Measurements from ENCODE around the gene SLC15A3. TPM values are rescaled to one million over a fixed set of nuclear protein-coding genes. Genes with fewer than 3 reads are reported as not detected.

SLC15A3 gene
- total and polyA plus RNA-seq, 4 donors: 9.0 to 20.9 (median 16.3) TPM

DNA sequence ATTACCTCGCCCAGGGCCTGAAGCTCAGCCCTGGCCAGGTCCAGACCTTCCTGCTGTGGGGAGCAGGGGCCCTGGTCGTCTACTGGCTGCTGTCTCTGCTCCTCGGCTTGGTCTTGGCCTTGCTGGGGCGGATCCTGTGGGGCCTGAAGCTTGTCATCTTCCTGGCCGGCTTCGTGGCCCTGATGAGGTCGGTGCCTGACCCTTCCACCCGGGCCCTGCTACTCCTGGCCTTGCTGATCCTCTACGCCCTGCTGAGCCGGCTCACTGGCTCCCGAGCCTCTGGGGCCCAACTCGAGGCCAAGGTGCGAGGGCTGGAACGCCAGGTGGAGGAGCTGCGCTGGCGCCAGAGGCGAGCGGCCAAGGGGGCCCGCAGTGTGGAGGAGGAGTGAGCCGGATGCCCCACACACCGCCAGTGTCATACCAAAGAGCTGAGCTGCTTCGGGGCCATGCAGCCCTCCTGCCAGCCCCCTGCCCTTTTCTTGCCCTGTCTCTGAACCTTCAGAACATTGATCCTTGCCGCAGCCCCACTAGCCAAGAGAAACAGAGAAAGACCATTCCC lies 30.1 kb downstream of the SLC15A3 start:
- H3K4me1 ChIP-seq (ENCODE audit: control insufficient read depth in 4 of 4, insufficient read depth in 4 of 4, low read length in 3 of 4): peaks cover 5 to 13% (median 5%) of the 10 kb centered on the region in 4 donors
- DNase-seq (ENCODE audit: low spot score): no peak
- no peaks in the 10 kb centered on the region for H3K9me3 ChIP-seq (ENCODE audit: control insufficient read depth in 4 of 4, low read length in 3 of 4)
- peaks cover 8 to 32% (median 18%) of the 10 kb centered on the region in 4 donors for H3K36me3 ChIP-seq (ENCODE audit: control insufficient read depth in 4 of 4, insufficient read depth in 3 of 4, low read depth in 1 of 4, low read length in 3 of 4)
- no peak overlapping the region for H3K4me3 ChIP-seq (ENCODE audit: low read depth in 1 of 3, low read length in 3 of 3)
- no peak overlapping the region for H3K27ac ChIP-seq (ENCODE audit: low read depth in 1 of 2, low read length in 2 of 2)
- no peak for TF ChIP-seq RXRA (IDR thresholded peaks at IDR 0.05)
- TF ChIP-seq JUND (IDR thresholded peaks at IDR 0.05): no peak
- TF ChIP-seq, protein P1, sequence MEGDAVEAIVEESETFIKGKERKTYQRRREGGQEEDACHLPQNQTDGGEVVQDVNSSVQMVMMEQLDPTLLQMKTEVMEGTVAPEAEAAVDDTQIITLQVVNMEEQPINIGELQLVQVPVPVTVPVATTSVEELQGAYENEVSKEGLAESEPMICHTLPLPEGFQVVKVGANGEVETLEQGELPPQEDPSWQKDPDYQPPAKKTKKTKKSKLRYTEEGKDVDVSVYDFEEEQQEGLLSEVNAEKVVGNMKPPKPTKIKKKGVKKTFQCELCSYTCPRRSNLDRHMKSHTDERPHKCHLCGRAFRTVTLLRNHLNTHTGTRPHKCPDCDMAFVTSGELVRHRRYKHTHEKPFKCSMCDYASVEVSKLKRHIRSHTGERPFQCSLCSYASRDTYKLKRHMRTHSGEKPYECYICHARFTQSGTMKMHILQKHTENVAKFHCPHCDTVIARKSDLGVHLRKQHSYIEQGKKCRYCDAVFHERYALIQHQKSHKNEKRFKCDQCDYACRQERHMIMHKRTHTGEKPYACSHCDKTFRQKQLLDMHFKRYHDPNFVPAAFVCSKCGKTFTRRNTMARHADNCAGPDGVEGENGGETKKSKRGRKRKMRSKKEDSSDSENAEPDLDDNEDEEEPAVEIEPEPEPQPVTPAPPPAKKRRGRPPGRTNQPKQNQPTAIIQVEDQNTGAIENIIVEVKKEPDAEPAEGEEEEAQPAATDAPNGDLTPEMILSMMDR (IDR thresholded peaks at IDR 0.05; ENCODE audit: low read depth, low read length, missing input control): no peak
- no peak for TF ChIP-seq GABPA (IDR thresholded peaks at IDR 0.05 in 1 of 2, conservative IDR thresholded peaks at IDR 0.05 in 1 of 2)
- no peak for TF ChIP-seq HNF4A (conservative IDR thresholded peaks at IDR 0.05)
- TF ChIP-seq, protein P2, sequence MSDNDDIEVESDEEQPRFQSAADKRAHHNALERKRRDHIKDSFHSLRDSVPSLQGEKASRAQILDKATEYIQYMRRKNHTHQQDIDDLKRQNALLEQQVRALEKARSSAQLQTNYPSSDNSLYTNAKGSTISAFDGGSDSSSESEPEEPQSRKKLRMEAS (IDR thresholded peaks at IDR 0.05): no peak
- no peak for TF ChIP-seq FOXA2 (IDR thresholded peaks at IDR 0.05)
- TF ChIP-seq SP1 (IDR thresholded peaks at IDR 0.05): no peak
- no peak for TF ChIP-seq FOXA1 (IDR thresholded peaks at IDR 0.05)
- H3K9ac ChIP-seq (ENCODE audit: low read depth in 1 of 2, low read length in 2 of 2): no peak overlapping the region
- peaks cover 0 to 6% (median 0%) of the 10 kb centered on the region in 4 donors for H3K27me3 ChIP-seq (ENCODE audit: control insufficient read depth in 4 of 4, insufficient read depth in 4 of 4, low read length in 3 of 4)
- WGBS: 93% methylated on average over 23 of the region's 23 CpGs

DNA sequence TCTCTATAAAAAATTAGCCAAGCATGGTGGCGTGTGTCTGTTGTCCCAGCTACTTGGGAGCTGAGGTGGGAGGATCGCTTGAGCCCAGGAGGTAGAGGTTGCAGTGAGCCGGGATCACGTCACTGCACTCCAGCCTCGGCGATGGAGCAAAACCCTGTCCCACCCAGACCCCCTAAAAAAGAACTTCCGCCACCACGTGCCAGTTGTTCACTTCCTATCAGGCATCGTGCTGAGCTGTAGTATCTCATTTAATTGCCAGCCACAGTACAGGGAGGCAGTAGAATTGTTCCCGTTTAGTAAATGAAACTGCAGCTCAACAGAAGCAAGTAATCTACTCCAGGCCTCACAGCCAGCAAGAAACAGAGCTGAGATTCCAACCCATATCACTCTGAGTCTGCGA lies 30.7 kb downstream of the SLC15A3 start:
- H3K9me3 ChIP-seq (ENCODE audit: control insufficient read depth in 4 of 4, low read length in 3 of 4): no peaks in the 10 kb centered on the region
- no peak overlapping the region for H3K4me3 ChIP-seq (ENCODE audit: low read depth in 1 of 3, low read length in 3 of 3)
- no peak overlapping the region for H3K9ac ChIP-seq (ENCODE audit: low read depth in 1 of 2, low read length in 2 of 2)
- H3K36me3 ChIP-seq (ENCODE audit: control insufficient read depth in 4 of 4, insufficient read depth in 3 of 4, low read depth in 1 of 4, low read length in 3 of 4): peaks cover 8 to 32% (median 18%) of the 10 kb centered on the region in 4 donors
- DNase-seq (ENCODE audit: low spot score): no peak
- peaks cover 5 to 13% (median 5%) of the 10 kb centered on the region in 4 donors for H3K4me1 ChIP-seq (ENCODE audit: control insufficient read depth in 4 of 4, insufficient read depth in 4 of 4, low read length in 3 of 4)
- TF ChIP-seq RAD21 (IDR thresholded peaks at IDR 0.05): no peak
- TF ChIP-seq NR2F2 (IDR thresholded peaks at IDR 0.05): no peak
- TF ChIP-seq, protein P3, sequence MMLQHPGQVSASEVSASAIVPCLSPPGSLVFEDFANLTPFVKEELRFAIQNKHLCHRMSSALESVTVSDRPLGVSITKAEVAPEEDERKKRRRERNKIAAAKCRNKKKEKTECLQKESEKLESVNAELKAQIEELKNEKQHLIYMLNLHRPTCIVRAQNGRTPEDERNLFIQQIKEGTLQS (IDR thresholded peaks at IDR 0.05): no peak
- TF ChIP-seq, protein P4, sequence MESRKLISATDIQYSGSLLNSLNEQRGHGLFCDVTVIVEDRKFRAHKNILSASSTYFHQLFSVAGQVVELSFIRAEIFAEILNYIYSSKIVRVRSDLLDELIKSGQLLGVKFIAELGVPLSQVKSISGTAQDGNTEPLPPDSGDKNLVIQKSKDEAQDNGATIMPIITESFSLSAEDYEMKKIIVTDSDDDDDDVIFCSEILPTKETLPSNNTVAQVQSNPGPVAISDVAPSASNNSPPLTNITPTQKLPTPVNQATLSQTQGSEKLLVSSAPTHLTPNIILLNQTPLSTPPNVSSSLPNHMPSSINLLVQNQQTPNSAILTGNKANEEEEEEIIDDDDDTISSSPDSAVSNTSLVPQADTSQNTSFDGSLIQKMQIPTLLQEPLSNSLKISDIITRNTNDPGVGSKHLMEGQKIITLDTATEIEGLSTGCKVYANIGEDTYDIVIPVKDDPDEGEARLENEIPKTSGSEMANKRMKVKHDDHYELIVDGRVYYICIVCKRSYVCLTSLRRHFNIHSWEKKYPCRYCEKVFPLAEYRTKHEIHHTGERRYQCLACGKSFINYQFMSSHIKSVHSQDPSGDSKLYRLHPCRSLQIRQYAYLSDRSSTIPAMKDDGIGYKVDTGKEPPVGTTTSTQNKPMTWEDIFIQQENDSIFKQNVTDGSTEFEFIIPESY (IDR thresholded peaks at IDR 0.05): no peak
- no peak for TF ChIP-seq FOXA1 (IDR thresholded peaks at IDR 0.05)
- no peak for TF ChIP-seq FOXA2 (IDR thresholded peaks at IDR 0.05)
- TF ChIP-seq RXRA (IDR thresholded peaks at IDR 0.05): no peak
- TF ChIP-seq, protein P2 (IDR thresholded peaks at IDR 0.05): no peak
- TF ChIP-seq TAF1 (conservative IDR thresholded peaks at IDR 0.05): no peak
- TF ChIP-seq, protein P5, sequence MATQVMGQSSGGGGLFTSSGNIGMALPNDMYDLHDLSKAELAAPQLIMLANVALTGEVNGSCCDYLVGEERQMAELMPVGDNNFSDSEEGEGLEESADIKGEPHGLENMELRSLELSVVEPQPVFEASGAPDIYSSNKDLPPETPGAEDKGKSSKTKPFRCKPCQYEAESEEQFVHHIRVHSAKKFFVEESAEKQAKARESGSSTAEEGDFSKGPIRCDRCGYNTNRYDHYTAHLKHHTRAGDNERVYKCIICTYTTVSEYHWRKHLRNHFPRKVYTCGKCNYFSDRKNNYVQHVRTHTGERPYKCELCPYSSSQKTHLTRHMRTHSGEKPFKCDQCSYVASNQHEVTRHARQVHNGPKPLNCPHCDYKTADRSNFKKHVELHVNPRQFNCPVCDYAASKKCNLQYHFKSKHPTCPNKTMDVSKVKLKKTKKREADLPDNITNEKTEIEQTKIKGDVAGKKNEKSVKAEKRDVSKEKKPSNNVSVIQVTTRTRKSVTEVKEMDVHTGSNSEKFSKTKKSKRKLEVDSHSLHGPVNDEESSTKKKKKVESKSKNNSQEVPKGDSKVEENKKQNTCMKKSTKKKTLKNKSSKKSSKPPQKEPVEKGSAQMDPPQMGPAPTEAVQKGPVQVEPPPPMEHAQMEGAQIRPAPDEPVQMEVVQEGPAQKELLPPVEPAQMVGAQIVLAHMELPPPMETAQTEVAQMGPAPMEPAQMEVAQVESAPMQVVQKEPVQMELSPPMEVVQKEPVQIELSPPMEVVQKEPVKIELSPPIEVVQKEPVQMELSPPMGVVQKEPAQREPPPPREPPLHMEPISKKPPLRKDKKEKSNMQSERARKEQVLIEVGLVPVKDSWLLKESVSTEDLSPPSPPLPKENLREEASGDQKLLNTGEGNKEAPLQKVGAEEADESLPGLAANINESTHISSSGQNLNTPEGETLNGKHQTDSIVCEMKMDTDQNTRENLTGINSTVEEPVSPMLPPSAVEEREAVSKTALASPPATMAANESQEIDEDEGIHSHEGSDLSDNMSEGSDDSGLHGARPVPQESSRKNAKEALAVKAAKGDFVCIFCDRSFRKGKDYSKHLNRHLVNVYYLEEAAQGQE (IDR thresholded peaks at IDR 0.05): no peak
- TF ChIP-seq EGR1 (IDR thresholded peaks at IDR 0.05; ENCODE audit: low read depth in 2 of 2): no peak
- TF ChIP-seq HNF4G (IDR thresholded peaks at IDR 0.05): no peak
- no peak overlapping the region for H3K27ac ChIP-seq (ENCODE audit: low read depth in 1 of 2, low read length in 2 of 2)
- H3K27me3 ChIP-seq (ENCODE audit: control insufficient read depth in 4 of 4, insufficient read depth in 4 of 4, low read length in 3 of 4): peaks cover 0 to 6% (median 0%) of the 10 kb centered on the region in 4 donors
- WGBS: 96% methylated on average over 11 of the region's 11 CpGs
